ENCODE measurements around the gene KPNA3. TPM values are rescaled to one million over a fixed set of nuclear protein-coding genes. Genes with fewer than 3 reads are reported as not detected.

KPNA3 gene
- polyA plus RNA-seq, 1 of the 3 experiments (the other 2 are of a cell fraction) = 11.3 TPM

Other genes starting within 250 kb of the KPNA3 start
- 13.2 and 13.8 TPM in 2 replicates for gene RCBTB1, start 207.1 kb downstream of the KPNA3 start, polyA plus RNA-seq (2012; rRNA removed)
- not detected in 2 replicates for gene ARL11, start 164.2 kb downstream of the KPNA3 start, polyA plus RNA-seq (2012; rRNA removed)
- gene EBPL, start 101.2 kb downstream of the KPNA3 start, polyA plus RNA-seq (2012; rRNA removed) = 113 and 114 TPM in 2 replicates
- gene SPRYD7, start 143.7 kb upstream of the KPNA3 start, polyA plus RNA-seq (2012; rRNA removed) = 5.5 and 8.6 TPM in 2 replicates
- gene TRIM13, start 204.4 kb upstream of the KPNA3 start, polyA plus RNA-seq (2012; rRNA removed) = 8.3 and 12.9 TPM in 2 replicates
- 0.97 and 1.1 TPM in 2 replicates for gene KCNRG, start 222.8 kb upstream of the KPNA3 start, polyA plus RNA-seq (2012; rRNA removed)

All from SK-N-SH (cell line).